Measurements from ENCODE around the gene ARL2. TPM values are rescaled to one million over a fixed set of nuclear protein-coding genes. Genes with fewer than 3 reads are reported as not detected.

Gene ARL2
- total and polyA plus RNA-seq, 2 donors (not counting 3 experiments of a cell fraction or from before 2014, with no cell fraction given): 109 to 259 TPM

- FAIRE-seq (no peak), DNase-seq (ENCODE audit: low read depth, low spot score) (no peak)
- no peaks in the 10 kb centered on the region for H3K36me3 ChIP-seq (ENCODE audit: control insufficient read depth in 2 of 2, extremely low read depth in 1 of 2, insufficient read depth in 2 of 2, low read length in 2 of 2)
- H3K27me3 ChIP-seq (ENCODE audit: control insufficient read depth in 2 of 2, insufficient read depth in 2 of 2, low read length in 2 of 2): no peaks in the 10 kb centered on the region
- TF ChIP-seq MYC (IDR thresholded peaks at IDR 0.05; ENCODE audit: low read depth, low read length): no peak
- TF ChIP-seq MAX (IDR thresholded peaks at IDR 0.05; ENCODE audit: insufficient read depth, insufficient read length): no peak
- TF ChIP-seq FOS (IDR thresholded peaks at IDR 0.05; ENCODE audit: borderline replicate concordance, insufficient read depth, low read length): no peak
- no peak for TF ChIP-seq POLR2A (IDR thresholded peaks at IDR 0.05; ENCODE audit: low read depth, low read length)
- no peak for TF ChIP-seq CTCF (IDR thresholded peaks at IDR 0.05; ENCODE audit: extremely low read depth in 1 of 2, insufficient read depth in 1 of 2, low read depth in 1 of 2, low read length in 2 of 2)
- TF ChIP-seq EZH2 (IDR thresholded peaks at IDR 0.05; ENCODE audit: borderline replicate concordance, low read depth, low read length, severe bottlenecking): no peak
- no peak for TF ChIP-seq POLR2AphosphoS5 (IDR thresholded peaks at IDR 0.05; ENCODE audit: insufficient read depth, low read depth, low read length)
- no peak for TF ChIP-seq GATA2 (IDR thresholded peaks at IDR 0.05; ENCODE audit: insufficient read depth, insufficient read length, low read depth, low read length)
- TF ChIP-seq JUN (IDR thresholded peaks at IDR 0.05; ENCODE audit: borderline replicate concordance, insufficient read depth, insufficient read length, low read depth): no peak
- dilution Hi-C loops (cut with MboI; ENCODE audit: extremely low pct_ligation_motif_present, low sequenced_read_pairs) (no loop called here), intact Hi-C loops (cut with micrococcal nuclease) (no loop called here)
- no peaks in the 10 kb centered on the region for H3K9me3 ChIP-seq (replicated peaks; ENCODE audit: control insufficient read depth, insufficient read depth, low read length)
- ChIA-PET CTCF (no interaction called here), POLR2A (interaction anchor here (0.7 kb wide), 1 partner anchor 47 kb away, joined by 8 read pairs; no protein-coding TSS in a partner anchor)
- no TSS peak for BruUV-seq (replicated peaks)
- H3K79me2 ChIP-seq (ENCODE audit: control insufficient read depth, insufficient read depth, low read length): no peaks in the 10 kb centered on the region
- H3K9me1 ChIP-seq (replicated peaks; ENCODE audit: control insufficient read depth, extremely low read depth, insufficient read depth, low read length): no peaks in the 10 kb centered on the region
- no peak overlapping the region for H3K9ac ChIP-seq (replicated peaks; ENCODE audit: extremely low read depth, insufficient read depth, low read length)
- H3K27ac ChIP-seq (ENCODE audit: insufficient read depth, low read depth, low read length): no peak overlapping the region
- peaks cover 6% of the 10 kb centered on the region for H3K4me1 ChIP-seq (ENCODE audit: control insufficient read depth, extremely low read depth, insufficient read depth, low read length)
- no peak overlapping the region for H3K4me3 ChIP-seq (replicated peaks in 1 of 3; ENCODE audit: insufficient read depth in 1 of 3, low read depth in 1 of 3, low read length in 3 of 3)
- H4K20me1 ChIP-seq (replicated peaks; ENCODE audit: control insufficient read depth, extremely low read depth, insufficient read depth, low read length): no peaks in the 10 kb centered on the region
- H2AFZ ChIP-seq (ENCODE audit: low read depth, low read length): no peak overlapping the region
- H3K4me2 ChIP-seq (ENCODE audit: insufficient read depth, low read length): no peak overlapping the region
These were observed 37.5 kb downstream of the ARL2 start for GRCh38 chr11:65051398-65051858.
